Measurements from ENCODE around the gene DROSHA.

DNA sequence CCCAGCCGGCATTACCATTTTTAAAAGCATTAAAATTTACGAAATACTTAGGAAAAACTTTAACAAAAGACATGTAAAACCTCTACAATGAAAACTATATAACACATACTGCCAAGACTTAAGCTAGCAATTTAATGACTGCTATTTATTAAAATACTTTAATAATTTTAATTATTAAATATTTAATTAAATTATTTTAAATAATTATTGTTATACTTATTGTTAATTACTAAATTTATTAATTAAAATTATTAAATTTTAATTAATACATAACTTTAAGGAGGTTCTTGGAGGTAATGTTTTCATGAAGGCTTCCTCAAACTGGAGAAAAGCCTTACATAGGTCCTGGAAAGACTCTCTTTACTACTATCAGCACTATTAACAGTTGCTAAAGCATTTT is 47.7 kb upstream of the DROSHA start:
- no peak for TF ChIP-seq POLR2A (IDR thresholded peaks at IDR 0.05; ENCODE audit: low read depth, low read length)
- TF ChIP-seq POLR2AphosphoS5 (IDR thresholded peaks at IDR 0.05; ENCODE audit: low read depth, low read length), result no peak
- TF ChIP-seq SPI1 (IDR thresholded peaks at IDR 0.05; ENCODE audit: low read depth, low read length), result no peak
- no peak for TF ChIP-seq POU2F2 (IDR thresholded peaks at IDR 0.05; ENCODE audit: low read depth, low read length)
- TF ChIP-seq TAF1 (IDR thresholded peaks at IDR 0.05; ENCODE audit: low read depth, low read length), result no peak
- TF ChIP-seq PAX5 (IDR thresholded peaks at IDR 0.05; ENCODE audit: insufficient read depth, low read length, severe bottlenecking), result no peak

All from GM12891 (cell line).